CD4-positive, CD25-positive, alpha-beta regulatory T cell (primary cell): ENCODE measurements around the gene F2RL2. TPM values are rescaled to one million over a fixed set of nuclear protein-coding genes. Genes with fewer than 3 reads are reported as not detected.

Experiments
- ATAC-seq, 2 donors: fragments of 150-1000 bp; cut with Tn5 transposase; one replicate each; pipeline ENCODE4 v1.10.0; 2021; ENCODE audit warnings: low read depth in 2 of 2, moderate number of reproducible peaks in 2 of 2, moderate library complexity in 1 of 2
- DNase-seq, 3 donors: peaks; one replicate each; pipeline versions ENCODE4 v3.0.0 to v3.0.0-alpha.2; 2012 to 2022; ENCODE audit warnings: mixed read lengths in 1 of 3
- H3K27ac ChIP-seq: one replicate; pipeline ENCODE4 v1.7.0; 2013; ENCODE audit warnings: mild to moderate bottlenecking, low read length; ENCODE audit not compliant: insufficient read depth, poor library complexity, severe bottlenecking
- H3K27me3 ChIP-seq: one replicate; pipeline ENCODE4 v1.7.0; 2013; ENCODE audit warnings: low read length; ENCODE audit not compliant: control insufficient read depth, insufficient read depth
- H3K36me3 ChIP-seq: one replicate; pipeline ENCODE4 v1.7.0; 2013; ENCODE audit warnings: mild to moderate bottlenecking, low read length, moderate library complexity; ENCODE audit not compliant: control insufficient read depth, insufficient read depth
- H3K4me1 ChIP-seq: 2 replicates; pipeline ENCODE4 v1.7.0; 2013; ENCODE audit warnings: mild to moderate bottlenecking, low read length; ENCODE audit not compliant: insufficient read depth, control insufficient read depth, poor library complexity, severe bottlenecking
- H3K4me3 ChIP-seq: one replicate; pipeline ENCODE4 v1.7.0; 2013; ENCODE audit warnings: low read depth, mild to moderate bottlenecking, low read length, moderate library complexity
- H3K9me3 ChIP-seq, 2 experiments: 1 replicate in 1 of 2; 2 replicates in 1 of 2; pipeline ENCODE4 v1.7.0; 2013; ENCODE audit warnings: low read length in 2 of 2, mild to moderate bottlenecking in 1 of 2, moderate library complexity in 1 of 2; ENCODE audit not compliant: control insufficient read depth in 2 of 2
- H3K27ac Mint-ChIP-seq, 3 donors: one replicate each; pipeline ENCODE4 v1.8.0; 2020 to 2022; ENCODE audit warnings: mild to moderate bottlenecking in 3 of 3, mixed read lengths in 3 of 3, moderate library complexity in 2 of 3
- H3K27me3 Mint-ChIP-seq: one replicate; pipeline ENCODE4 v1.8.0; 2022; ENCODE audit warnings: mild to moderate bottlenecking, mixed read lengths
- H3K36me3 Mint-ChIP-seq: one replicate; pipeline ENCODE4 v1.8.0; 2020; ENCODE audit warnings: mixed read lengths
- H3K4me1 Mint-ChIP-seq, 4 donors: one replicate each; pipeline ENCODE4 v1.8.0; 2020 to 2022; ENCODE audit warnings: mixed read lengths in 4 of 4, mild to moderate bottlenecking in 1 of 4
- H3K4me3 Mint-ChIP-seq, 4 donors: one replicate each; pipeline ENCODE4 v1.8.0; 2020 to 2022; ENCODE audit warnings: mild to moderate bottlenecking in 4 of 4, mixed read lengths in 4 of 4, moderate library complexity in 3 of 4
- H3K9me3 Mint-ChIP-seq, 7 donors: one replicate each; pipeline ENCODE4 v1.8.0; 2020 to 2022; ENCODE audit warnings: mixed read lengths in 7 of 7, mild to moderate bottlenecking in 3 of 7, moderate library complexity in 2 of 7
- polyA plus RNA-seq, 4 donors: library from polyadenylated mRNA; unstranded; fragments of 300-500 nt; fragmentation: Illumina TruSeq; gene quantifications; one replicate each; pipeline ENCODE4 v1.2.3, GENCODE V29; 2021
- total RNA-seq: library from RNA; stranded (reverse); gene quantifications from one replicate; pipeline ENCODE4 v1.2.3, GENCODE V29; 2022

Gene F2RL2
- total and polyA plus RNA-seq, 5 donors from 2014 or later, result 0.77 to 1.6 (median 0.83) TPM; not detected in 1

DNA sequence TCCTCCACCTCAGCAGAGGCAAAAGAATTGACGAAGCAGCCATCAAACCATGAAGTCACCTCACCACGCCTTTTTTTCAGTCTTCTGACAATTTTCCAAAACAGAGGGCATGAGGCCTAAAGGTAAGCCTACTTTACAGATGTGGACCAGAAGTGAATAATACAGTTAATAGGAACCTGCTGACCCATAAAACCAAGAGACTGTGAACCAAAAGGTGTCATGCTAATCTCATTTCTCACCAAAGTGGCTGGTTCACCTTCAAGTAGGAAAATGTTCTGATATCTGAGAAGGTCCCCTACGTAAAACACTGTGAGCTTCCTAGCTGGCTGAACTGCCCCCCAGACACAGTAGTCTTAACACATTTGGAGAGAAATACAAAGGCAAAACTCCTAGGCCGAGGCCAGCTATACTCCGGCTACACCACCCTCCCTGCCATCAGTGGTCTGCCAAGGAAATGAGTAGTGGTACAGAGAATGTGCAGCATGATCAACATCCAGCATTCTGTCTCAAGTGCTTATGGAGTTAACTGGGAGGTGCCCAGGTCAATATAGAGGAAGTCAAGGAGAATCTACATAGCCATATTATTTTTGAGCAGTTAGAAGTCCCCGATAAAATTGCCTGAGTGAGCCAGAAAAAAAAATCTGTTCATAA lies 19.3 kb upstream of the F2RL2 start:
- H3K9me3 Mint-ChIP-seq, result peaks cover 0 to 2% (median 0%) of the 10 kb centered on the region in 7 donors
- DNase-seq, result no peak
- no peak for ATAC-seq
- Histone ChIP-seq H3K9me3 (peaks cover 0 to 1% of the 10 kb centered on the region in 2 experiments), H3K36me3 (peaks cover 84% of the 10 kb centered on the region), H3K4me3 (no peak overlapping the region), H3K4me1 (no peaks in the 10 kb centered on the region), H3K27me3 (no peaks in the 10 kb centered on the region), H3K27ac (no peak overlapping the region)
- H3K36me3 Mint-ChIP-seq, result peaks cover 65% of the 10 kb centered on the region
- no peaks in the 10 kb centered on the region for H3K27me3 Mint-ChIP-seq
- peaks cover 5 to 23% (median 12%) of the 10 kb centered on the region in 4 donors for H3K4me1 Mint-ChIP-seq
- H3K4me3 Mint-ChIP-seq, result no peak overlapping the region
- peak overlapping the region in 1 of 3 donors; percentile 16 for H3K27ac Mint-ChIP-seq

GRCh38 chr5:76641514-76642120 lies 18.4 kb upstream of the F2RL2 start:
- Mint-ChIP-seq H3K4me3 (no peak overlapping the region), H3K27me3 (no peaks in the 10 kb centered on the region), H3K4me1 (peaks cover 8 to 23% (median 14%) of the 10 kb centered on the region in 4 donors), H3K36me3 (peaks cover 63% of the 10 kb centered on the region), H3K27ac (peak overlapping the region in 1 of 3 donors; percentile 49), H3K9me3 (no peaks in the 10 kb centered on the region)
- ATAC-seq, result peak; percentile 48 to 50
- no peaks in the 10 kb centered on the region for H3K4me1 ChIP-seq
- no peak overlapping the region for H3K4me3 ChIP-seq
- no peak overlapping the region for H3K27ac ChIP-seq
- no peaks in the 10 kb centered on the region for H3K27me3 ChIP-seq
- H3K9me3 ChIP-seq, result no peaks in the 10 kb centered on the region
- peak; percentile 28 to 79 (median 45) for DNase-seq
- peaks cover 84% of the 10 kb centered on the region for H3K36me3 ChIP-seq

DNA sequence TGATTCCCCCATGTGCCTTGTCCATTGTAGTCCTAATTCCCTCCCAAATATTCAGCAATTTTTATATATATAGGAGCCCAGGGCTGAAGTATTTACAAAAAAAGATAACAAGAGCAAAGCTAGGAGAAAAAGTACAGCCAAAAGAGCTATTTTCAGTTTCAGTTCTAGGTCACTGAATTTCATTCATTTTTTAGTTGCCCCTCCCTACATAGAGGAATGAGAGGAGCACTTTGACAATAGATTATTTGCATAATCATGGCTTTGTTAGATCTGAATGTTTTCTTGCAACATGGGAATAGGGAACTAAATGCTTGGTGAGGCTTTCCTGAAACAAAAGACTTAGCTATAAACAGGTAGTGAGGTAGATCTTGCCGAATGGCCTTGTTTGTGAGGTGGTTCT lies 15.3 kb upstream of the F2RL2 start:
- Histone ChIP-seq H3K27me3 (no peaks in the 10 kb centered on the region), H3K4me1 (no peaks in the 10 kb centered on the region), H3K27ac (no peak overlapping the region), H3K36me3 (peaks cover 86% of the 10 kb centered on the region), H3K9me3 (no peaks in the 10 kb centered on the region), H3K4me3 (no peak overlapping the region)
- peaks cover 57% of the 10 kb centered on the region for H3K36me3 Mint-ChIP-seq
- no peaks in the 10 kb centered on the region for H3K9me3 Mint-ChIP-seq
- peak in 1 of 3 donors; percentile 28 for DNase-seq
- H3K27me3 Mint-ChIP-seq, result no peaks in the 10 kb centered on the region
- H3K4me1 Mint-ChIP-seq, result peaks cover 19 to 45% (median 22%) of the 10 kb centered on the region in 4 donors
- H3K27ac Mint-ChIP-seq, result peak overlapping the region; percentile 36 to 85 (median 37)
- peak overlapping the region in 1 of 4 donors; percentile 15 for H3K4me3 Mint-ChIP-seq
- ATAC-seq, result no peak

- Mint-ChIP-seq H3K4me1 (peaks cover 11 to 50% (median 26%) of the 10 kb centered on the region in 4 donors), H3K27ac (peak overlapping the region in 1 of 3 donors; percentile 39), H3K9me3 (no peaks in the 10 kb centered on the region), H3K36me3 (peaks cover 53% of the 10 kb centered on the region), H3K4me3 (no peak overlapping the region), H3K27me3 (no peaks in the 10 kb centered on the region)
- Histone ChIP-seq H3K9me3 (no peaks in the 10 kb centered on the region), H3K36me3 (peaks cover 81% of the 10 kb centered on the region), H3K27ac (no peak overlapping the region), H3K27me3 (no peaks in the 10 kb centered on the region), H3K4me1 (no peaks in the 10 kb centered on the region), H3K4me3 (no peak overlapping the region)
- ATAC-seq (no peak), DNase-seq (no peak)
Measured at GRCh38 chr5:76637490-76637889, 14.3 kb upstream of the F2RL2 start.

- Mint-ChIP-seq H3K4me1 (peaks cover 17 to 41% (median 27%) of the 10 kb centered on the region in 4 donors), H3K27me3 (no peaks in the 10 kb centered on the region), H3K4me3 (no peak overlapping the region), H3K9me3 (no peaks in the 10 kb centered on the region), H3K27ac (peak overlapping the region in 1 of 3 donors; percentile 94), H3K36me3 (peaks cover 51% of the 10 kb centered on the region)
- H3K36me3 ChIP-seq, result peaks cover 80% of the 10 kb centered on the region
- H3K27ac ChIP-seq, result no peak overlapping the region
- ATAC-seq, result no peak
- no peak overlapping the region for H3K4me3 ChIP-seq
- H3K4me1 ChIP-seq, result no peaks in the 10 kb centered on the region
- no peaks in the 10 kb centered on the region for H3K27me3 ChIP-seq
- DNase-seq, result no peak
- no peaks in the 10 kb centered on the region for H3K9me3 ChIP-seq
Measured at GRCh38 chr5:76634661-76635060, 11.5 kb upstream of the F2RL2 start.

- no peaks in the 10 kb centered on the region for H3K27me3 Mint-ChIP-seq
- H3K36me3 Mint-ChIP-seq, result peaks cover 49% of the 10 kb centered on the region
- no peak overlapping the region for H3K4me3 ChIP-seq
- H3K4me1 Mint-ChIP-seq, result peaks cover 0 to 36% (median 14%) of the 10 kb centered on the region in 4 donors
- no peaks in the 10 kb centered on the region for H3K9me3 ChIP-seq
- H3K4me1 ChIP-seq, result no peaks in the 10 kb centered on the region
- H3K27me3 ChIP-seq, result no peaks in the 10 kb centered on the region
- DNase-seq (peak in 1 of 3 donors; percentile 12), ATAC-seq (no peak)
- peak overlapping the region in 2 of 3 donors; percentile 34 to 84 for H3K27ac Mint-ChIP-seq
- H3K27ac ChIP-seq, result no peak overlapping the region
- H3K4me3 Mint-ChIP-seq, result no peak overlapping the region
- H3K36me3 ChIP-seq, result peaks cover 48% of the 10 kb centered on the region
- peaks cover 0 to 1% (median 0%) of the 10 kb centered on the region in 7 donors for H3K9me3 Mint-ChIP-seq
Measured at GRCh38 chr5:76626738-76627137, 3.5 kb upstream of the F2RL2 start.

DNA sequence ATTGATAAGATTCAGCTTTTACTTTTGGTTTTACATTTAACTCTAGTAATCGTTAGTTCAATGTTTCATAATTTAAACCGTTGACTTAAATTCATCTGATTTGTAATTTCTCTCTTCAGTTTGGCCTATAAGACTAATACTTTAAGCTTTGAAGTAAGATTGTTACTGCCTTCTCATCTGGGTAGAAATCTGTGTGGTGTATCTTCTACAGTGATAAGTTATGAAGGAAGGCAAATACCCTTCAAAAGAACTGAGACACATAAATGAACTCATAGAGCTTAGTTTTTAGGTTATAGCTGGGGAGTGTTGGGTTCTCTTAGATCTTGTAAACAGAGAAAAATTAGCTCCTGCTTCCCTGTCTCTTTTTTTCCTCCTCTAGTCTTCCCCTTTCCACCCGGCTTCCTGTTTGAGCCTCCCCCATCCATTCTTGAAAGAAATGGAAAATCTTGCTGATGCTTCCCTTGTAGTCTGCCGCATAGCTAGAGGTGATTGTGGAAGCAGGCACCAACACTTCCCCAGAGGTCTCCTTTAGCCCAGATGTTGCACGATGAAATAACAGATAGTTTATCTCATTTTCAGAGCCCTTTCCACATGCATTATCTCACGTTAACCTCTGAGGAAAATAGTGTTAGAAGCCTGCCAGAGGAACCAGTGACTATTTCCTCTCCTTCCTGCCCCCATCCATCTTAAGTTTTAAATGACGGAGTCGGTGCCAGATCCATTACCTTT lies 2.0 kb upstream of the F2RL2 start:
- Histone ChIP-seq H3K9me3 (no peaks in the 10 kb centered on the region), H3K27me3 (no peaks in the 10 kb centered on the region), H3K4me3 (no peak overlapping the region), H3K4me1 (no peaks in the 10 kb centered on the region), H3K27ac (no peak overlapping the region), H3K36me3 (peaks cover 48% of the 10 kb centered on the region)
- H3K9me3 Mint-ChIP-seq, result peaks cover 0 to 1% (median 0%) of the 10 kb centered on the region in 7 donors
- peaks cover 0 to 32% (median 15%) of the 10 kb centered on the region in 4 donors for H3K4me1 Mint-ChIP-seq
- peaks cover 50% of the 10 kb centered on the region for H3K36me3 Mint-ChIP-seq
- no peaks in the 10 kb centered on the region for H3K27me3 Mint-ChIP-seq
- peak overlapping the region in 1 of 3 donors; percentile 85 for H3K27ac Mint-ChIP-seq
- H3K4me3 Mint-ChIP-seq, result no peak overlapping the region
- ATAC-seq (no peak), DNase-seq (no peak)
